DMS153 treated with DMSO at 0.1 percent for 48 hours (cell line): ENCODE data around the gene SRF.

Experiments
- DNase-seq: peaks from one replicate; lab custom pipeline; 2025; ENCODE audit not compliant: unreplicated experiment; lab: John Stamatoyannopoulos, UW

SRF gene

GRCh38 chr6:43181621-43181941 lies 10.5 kb downstream of the SRF start:
- DNase-seq: no peak

DNA sequence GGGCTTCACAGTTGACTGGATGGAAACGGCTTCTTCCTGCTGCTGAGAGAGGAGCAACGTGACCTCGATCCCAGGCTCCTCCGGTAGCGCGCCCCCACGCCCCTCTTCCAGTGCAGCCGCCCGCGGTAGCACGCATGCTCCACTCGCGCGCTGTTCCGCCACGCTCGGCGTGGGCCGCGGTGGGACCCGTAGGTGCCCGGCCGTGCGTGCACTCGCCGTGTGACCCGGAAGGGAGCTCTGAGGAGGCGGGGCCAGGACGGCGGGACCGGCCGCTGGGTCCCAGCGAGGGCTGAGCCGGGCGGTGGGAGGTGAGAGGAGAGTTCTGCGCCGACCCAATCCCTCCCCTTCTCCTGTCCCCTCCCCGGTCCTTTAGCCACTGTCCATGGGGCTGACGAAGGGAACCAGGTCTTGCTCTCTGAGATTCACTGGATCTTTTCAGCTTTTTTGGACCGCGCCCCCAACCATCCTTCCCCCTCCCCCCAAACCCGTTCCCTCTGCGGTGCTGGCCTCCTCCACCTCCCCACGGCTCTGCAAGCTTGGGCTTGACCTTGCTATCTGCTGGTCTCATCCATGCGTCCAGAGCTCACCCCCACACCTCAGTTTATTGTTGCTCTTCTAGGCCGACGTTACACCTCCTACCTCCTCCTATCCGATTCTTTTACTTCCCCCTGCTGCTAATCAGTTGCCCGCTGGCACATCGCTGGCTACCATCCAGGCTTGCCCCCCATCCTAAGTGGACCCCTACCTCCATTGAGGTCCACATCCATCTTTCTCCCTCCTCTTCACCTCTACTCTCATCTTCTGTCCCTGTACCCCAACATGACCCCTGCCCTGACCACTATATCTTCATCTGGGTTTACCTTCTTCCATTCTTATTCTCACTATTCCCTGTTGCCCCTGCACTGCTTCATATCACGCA lies 11.1 kb downstream of the SRF start, which contains the start of gene CUL9:
Gene CUL9 (plus strand): TSS at position 255 of the 919 bp plus-strand sequence. CDS start 2,115 bp downstream, outside the sequence.
- peak; percentile 53 for DNase-seq

DNA sequence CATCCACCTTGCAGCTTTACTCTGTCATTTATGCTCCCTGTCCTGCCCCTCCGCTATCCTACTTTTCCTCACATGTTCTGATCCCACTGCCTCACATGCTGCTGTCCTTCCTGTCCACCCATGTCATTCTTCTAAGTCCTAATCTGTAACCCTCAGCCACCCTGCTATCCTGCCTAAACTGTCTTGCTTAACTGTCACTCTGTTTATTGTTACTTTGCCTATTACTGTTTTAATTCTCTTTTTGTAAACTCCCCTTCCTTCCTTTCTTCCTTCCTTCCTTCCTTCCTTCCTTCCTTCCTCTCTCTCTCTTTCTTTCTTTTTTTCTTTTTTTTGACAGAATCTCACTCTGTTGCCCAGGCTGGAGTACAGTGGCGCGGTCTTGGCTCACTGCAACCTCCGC lies 12.4 kb downstream of the SRF start:
- no peak for DNase-seq

DNA sequence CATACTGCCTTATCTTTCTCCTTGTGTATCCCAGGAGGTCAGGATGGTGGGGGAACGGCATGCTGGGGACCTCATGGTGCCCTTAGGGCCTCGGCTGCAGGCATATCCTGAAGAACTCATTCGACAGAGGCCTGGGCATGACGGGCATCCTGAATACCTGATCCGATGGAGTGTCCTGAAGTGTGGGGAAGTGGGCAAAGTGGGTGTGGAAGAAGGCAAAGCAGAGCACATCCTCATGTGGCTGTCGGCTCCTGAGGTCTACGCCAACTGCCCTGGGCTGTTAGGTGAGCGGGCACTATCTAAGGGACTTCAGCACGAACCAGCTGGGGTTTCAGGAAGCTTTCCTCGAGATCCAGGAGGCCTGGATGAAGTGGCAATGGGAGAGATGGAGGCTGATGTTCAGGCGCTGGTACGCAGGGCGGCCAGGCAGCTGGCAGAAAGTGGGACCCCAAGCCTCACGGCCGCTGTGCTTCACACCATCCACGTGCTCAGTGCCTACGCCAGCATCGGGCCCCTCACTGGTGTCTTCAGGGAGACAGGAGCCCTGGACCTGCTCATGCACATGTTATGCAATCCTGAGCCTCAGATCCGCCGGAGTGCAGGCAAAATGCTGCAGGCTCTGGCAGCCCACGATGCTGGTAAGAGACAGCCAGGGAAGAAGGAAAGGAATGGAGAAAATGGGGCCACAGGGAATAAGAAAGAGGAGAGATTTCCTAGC lies 13.4 kb downstream of the SRF start:
- no peak for DNase-seq

DNA sequence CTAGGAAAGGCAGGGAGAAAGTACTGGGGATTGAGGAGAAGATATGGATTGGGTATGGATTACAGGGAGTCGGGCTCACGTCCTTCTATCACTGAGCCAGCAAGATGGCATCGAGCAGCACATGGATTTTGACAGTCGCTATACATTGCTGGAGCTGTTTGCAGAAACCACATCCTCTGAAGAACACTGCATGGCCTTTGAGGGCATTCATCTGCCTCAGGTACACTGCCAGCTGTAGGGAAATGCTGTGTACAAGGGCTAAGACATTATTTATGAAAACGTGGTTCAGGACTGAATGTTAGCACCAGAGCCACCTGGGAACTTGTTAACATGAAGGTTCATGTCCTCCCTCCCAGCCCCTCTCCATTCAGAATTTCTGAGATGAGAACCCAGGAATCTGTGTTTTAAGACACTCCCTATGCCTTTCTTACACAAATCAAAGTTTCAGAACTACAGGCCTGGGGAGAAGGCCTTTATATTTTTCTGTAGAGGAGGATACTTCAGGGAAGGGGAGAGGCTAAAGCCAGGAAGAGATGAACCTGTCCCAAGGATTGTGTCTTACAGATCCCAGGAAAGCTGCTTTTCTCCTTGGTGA lies 14.4 kb downstream of the SRF start:
- no peak for DNase-seq

DNA sequence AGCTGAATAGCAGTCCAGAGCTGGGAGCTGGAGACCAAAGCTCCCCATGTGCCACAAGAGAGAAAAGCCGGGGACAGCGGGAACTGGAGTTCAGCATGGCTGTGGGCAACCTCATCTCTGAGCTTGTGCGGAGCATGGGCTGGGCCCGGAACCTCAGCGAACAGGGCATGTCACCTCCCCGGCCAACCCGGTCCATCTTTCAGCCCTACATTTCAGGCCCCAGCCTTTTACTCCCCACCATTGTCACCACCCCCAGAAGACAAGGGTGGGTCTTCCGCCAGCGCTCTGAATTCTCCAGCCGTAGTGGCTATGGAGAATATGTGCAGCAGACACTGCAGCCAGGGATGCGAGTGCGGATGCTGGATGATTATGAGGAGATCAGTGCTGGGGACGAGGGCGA lies 14.9 kb downstream of the SRF start:
- DNase-seq: no peak

DNA sequence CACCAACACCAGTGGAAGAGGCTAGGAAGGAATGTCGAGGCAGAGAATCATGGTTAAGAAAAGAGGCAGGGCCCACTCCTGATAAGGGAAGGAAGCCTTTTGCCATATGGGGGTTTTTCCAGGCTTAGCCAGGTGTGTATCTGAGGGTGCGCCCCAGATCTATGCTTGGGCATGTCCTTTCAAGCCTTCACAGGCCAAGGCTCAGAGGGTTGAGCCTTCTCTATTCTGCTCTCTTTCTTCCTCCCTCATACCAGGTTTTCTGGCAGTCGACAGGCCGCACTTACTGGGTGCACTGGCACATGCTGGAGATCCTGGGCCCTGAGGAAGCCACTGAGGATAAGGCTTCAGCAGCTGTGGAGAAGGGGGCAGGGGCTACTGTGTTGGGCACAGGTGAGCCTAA lies 15.6 kb downstream of the SRF start:
- DNase-seq: no peak

DNA sequence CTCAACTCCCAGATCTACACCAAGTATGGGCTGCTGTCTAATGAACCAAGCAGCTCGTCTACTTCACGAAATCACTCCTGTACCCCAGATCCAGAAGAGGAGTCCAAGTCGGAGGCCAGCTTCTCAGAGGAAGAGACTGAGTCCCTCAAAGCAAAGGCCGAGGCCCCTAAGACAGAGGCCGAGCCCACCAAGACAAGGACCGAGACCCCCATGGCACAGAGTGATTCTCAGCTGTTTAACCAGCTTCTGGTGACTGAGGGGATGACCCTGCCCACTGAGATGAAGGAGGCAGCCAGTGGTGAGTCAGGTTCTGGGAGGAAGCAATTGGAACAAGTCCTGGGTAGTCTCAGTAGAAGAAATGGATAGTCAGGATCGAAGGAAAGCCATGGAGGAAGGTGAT lies 16.8 kb downstream of the SRF start:
- no peak for DNase-seq

DNA sequence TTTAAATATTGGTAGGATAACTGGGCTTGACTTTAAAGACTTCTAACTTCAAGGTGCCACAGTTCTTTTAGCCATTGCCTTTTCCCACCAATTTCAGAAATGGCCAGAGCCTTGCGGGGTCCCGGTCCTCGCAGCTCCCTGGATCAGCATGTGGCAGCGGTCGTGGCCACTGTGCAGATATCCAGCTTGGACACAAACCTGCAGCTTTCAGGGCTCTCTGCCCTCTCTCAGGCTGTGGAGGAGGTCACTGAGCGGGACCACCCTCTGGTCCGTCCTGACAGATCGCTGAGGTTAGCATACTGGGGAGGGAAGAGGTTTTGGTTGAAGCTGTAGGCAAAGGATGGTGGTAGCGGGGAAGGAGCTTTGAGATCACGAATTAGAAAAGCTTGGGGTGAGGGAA lies 17.4 kb downstream of the SRF start:
- DNase-seq: no peak

DNA sequence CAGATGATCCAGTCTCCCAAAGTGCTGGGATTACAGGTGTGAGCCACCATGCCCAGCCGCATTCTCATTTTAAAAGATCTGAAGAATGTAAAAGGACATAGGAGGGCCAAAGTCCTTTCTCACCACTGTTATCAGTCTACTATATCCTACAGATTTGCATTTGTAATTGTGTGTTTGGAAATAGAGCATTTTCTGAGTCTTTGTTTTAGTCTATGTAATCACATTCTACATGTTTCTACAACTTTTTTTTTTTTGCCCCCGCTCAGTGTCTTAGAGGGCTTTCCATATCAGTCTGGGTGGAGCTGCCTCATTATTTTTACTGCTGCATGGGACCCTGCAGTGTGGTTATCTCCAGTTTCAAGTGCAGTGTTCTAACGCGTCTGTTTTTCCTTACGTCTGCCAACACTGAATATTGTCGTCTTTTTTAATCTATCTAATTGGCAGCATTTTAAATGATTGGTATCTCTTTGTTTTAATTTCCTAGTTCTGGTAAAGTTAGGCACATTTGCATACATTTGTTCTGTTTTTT lies 18.8 kb downstream of the SRF start:
- no peak for DNase-seq

GRCh38 chr6:43192911-43193310 lies 21.8 kb downstream of the SRF start:
- DNase-seq: no peak

GRCh38 chr6:43193929-43194328 lies 22.9 kb downstream of the SRF start:
- DNase-seq: no peak

GRCh38 chr6:43196337-43196736 lies 25.3 kb downstream of the SRF start:
- no peak for DNase-seq

DNA sequence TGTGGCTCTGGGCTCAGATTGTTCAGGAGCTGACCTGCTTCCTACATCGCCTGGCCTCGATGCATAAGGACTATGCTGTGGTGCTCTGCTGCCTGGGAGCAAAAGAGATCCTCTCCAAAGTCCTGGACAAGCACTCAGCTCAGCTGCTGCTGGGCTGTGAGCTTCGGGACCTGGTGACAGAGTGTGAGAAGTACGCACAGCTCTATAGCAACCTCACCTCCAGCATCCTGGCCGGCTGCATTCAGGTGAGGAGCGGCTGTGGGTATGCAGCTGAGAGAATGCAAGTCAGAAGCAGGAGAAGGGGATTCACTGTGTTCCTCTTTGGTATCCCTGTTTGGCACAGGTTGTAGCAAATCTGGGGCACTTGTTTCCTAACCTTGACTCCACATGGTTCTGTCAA lies 28.8 kb downstream of the SRF start:
- DNase-seq: no peak

GRCh38 chr6:43200541-43200940 lies 29.5 kb downstream of the SRF start:
- DNase-seq: no peak

- no peak for DNase-seq
These were observed 31.4 kb downstream of the SRF start for GRCh38 chr6:43202451-43202850.

DNA sequence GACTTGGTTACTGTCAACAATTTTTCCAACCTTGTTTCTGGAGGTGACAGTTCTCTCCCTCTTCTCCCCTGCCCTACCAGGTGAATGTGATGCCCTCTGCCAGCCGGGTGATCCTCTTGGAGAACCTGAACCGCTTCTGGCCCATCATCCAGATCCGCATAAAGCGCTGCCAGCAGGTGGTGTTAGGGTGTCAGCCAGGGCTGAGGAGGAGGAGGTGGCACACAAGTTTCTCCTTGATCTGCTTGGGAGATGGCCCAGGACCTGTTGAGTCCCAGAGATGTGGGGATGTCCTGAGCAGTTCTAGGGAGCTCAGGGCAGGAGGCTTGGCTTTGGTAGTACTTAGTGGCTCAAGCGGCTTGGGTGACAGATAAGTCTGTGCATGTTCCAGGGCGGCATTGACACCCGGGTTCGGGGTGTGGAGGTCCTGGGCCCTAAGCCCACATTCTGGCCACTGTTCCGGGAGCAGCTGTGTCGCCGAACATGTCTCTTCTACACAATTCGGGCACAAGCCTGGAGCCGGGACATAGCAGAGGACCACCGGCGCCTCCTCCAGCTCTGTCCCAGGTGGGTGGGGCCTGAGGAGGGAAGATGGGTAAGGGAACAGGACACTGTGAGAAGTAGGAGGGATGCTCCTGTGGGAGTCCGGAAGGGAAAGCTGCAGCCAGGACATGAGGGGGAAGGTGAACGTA lies 32.1 kb downstream of the SRF start:
- no peak for DNase-seq

- DNase-seq: no peak
These were observed 32.6 kb downstream of the SRF start for GRCh38 chr6:43203718-43204095.

DNA sequence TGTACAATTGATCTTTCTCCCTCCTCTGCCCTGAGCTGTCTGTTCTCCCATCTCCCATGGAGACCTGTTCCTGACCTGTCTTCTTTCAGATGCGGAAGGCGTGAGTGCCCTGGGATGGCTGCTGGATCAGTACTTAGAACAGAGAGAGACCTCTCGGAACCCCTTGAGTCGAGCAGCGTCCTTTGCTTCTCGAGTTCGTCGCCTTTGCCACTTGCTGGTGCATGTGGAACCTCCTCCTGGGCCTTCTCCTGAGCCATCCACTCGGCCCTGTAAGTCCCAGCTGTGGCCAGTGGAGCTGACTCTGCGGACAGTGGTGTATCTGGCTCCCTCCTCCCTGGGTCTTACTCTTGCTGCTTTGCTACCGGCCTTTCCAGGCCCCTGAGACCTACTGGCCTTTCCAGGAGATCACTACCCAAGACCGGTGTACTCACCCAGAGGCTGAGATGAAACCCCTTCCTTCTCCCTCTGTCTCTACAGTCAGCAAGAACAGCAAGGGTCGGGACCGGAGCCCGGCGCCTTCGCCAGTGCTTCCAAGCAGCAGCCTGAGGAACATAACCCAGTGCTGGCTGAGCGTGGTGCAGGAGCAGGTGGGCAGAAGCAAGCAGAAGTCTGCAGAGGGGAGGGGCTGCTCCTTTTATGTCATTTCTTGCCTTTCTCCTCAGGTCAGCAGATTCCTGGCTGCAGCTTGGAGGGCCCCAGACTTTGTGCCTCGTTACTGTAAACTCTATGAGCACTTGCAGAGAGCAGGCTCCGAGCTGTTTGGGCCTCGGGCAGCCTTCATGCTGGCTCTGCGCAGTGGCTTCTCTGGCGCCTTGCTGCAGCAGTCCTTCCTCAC lies 33.4 kb downstream of the SRF start:
- no peak for DNase-seq

DNA sequence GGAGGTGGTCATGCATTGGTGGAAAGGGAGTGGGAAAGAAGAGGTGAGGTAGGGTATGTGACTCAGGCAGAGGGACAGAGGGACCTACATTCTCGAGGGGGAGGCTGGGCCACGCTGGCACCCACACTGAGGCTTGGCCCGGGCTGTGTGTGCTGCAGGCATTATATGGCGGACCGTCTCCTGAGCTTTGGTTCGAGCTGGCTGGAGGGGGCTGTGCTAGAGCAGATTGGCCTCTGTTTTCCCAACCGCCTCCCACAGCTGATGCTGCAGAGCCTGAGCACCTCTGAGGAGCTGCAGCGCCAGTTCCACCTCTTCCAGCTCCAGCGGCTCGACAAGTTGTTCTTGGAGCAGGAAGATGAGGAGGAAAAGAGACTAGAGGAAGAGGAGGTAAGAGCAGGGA lies 34.8 kb downstream of the SRF start:
- DNase-seq: no peak
